ENCODE data around the gene MRPL24.

DNA sequence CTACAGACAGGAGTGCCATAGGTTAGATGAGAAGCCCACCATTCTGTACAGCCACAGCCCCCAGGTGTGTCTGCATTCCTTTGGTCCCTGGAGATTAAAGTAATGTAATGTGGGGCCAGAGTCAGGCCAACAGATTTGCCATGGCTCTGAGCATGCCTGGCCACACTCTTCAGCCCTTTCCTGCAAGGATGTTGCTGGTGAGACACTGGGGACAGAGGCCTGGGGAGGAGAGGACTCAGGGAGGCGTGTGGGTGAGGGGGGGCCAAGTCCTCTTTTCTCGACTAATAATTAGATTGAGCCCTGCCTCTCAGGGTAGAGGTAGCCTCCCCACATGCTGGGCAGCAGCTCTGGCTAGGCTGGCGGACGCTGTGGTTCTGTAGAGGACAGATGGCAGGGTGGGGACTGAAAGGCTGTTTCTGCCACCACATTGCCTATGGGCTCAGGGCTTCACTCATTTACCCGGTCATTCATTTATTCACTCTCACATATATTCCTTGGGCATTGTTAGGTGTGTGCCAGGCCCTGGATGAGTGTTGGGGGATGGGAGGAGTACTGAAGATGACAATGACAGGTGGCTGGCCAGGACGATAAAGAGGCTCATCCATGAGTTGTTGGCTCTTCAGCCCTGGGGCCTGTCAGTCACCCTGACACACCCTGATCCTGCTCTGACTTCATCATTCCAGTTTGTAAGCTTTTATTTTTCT, 19.4 kb upstream of the MRPL24 start:
- TF ChIP-seq CTCF (conservative IDR thresholded peaks at IDR 0.05; ENCODE audit: low read depth, low read length) (no peak), POLR2A (IDR thresholded peaks at IDR 0.05; ENCODE audit: low read depth, low read length) (no peak), MAFK (IDR thresholded peaks at IDR 0.05; ENCODE audit: low read depth, low read length) (no peak), SMC3 (IDR thresholded peaks at IDR 0.05; ENCODE audit: low read depth, low read length) (no peak), RCOR1 (IDR thresholded peaks at IDR 0.05; ENCODE audit: insufficient replicate concordance, low read length) (no peak)

Measured in IMR-90 (cell line).